HepG2 (cell line): ENCODE results near the gene CMTM4. TPM values are rescaled to one million over a fixed set of nuclear protein-coding genes. Genes with fewer than 3 reads are reported as not detected.
A peak's percentile ranks its signal among the peaks of the same experiment; 100 is the strongest.

Source experiments
- ARNT2 ChIP-seq: sonication (generic); formaldehyde crosslinking; IDR thresholded peaks from 2 replicates; pipeline ENCODE4 v1.8.0; 2022; ENCODE audit warnings: mild to moderate bottlenecking, low read depth, missing genetic modification reagents, moderate library complexity
- CHD4 ChIP-seq: fragments of 200-600 bp; sonication (generic); IDR thresholded peaks from 2 replicates; pipeline ENCODE4 v1.7.0; 2017; ENCODE audit warnings: mild to moderate bottlenecking, low read length, borderline replicate concordance
- DMAP1 ChIP-seq: IDR thresholded peaks from 2 replicates; pipeline ENCODE4 v1.6.1; 2016
- GATAD1 ChIP-seq: IDR thresholded peaks from 2 replicates; pipeline ENCODE4 v1.6.1; 2016; ENCODE audit warnings: missing genetic modification reagents, missing compliant biosample characterization
- HMG20B ChIP-seq: conservative IDR thresholded peaks from 2 replicates; pipeline ENCODE4 v1.6.1; 2016; ENCODE audit warnings: missing genetic modification reagents, missing compliant biosample characterization
- HMGXB4 ChIP-seq, 2 experiments: sonication (generic) in 1 of 2; formaldehyde crosslinking in 1 of 2; IDR thresholded peaks; 2 replicates each; pipeline versions ENCODE4 v1.4.0 to v1.6.1; 2018 to 2020; ENCODE audit warnings: missing genetic modification reagents in 2 of 2, borderline replicate concordance in 1 of 2, low read depth in 1 of 2, mild to moderate bottlenecking in 1 of 2, missing biosample characterization in 1 of 2
- HOXA3 ChIP-seq: sonication (generic); formaldehyde crosslinking; IDR thresholded peaks from 2 replicates; pipeline ENCODE4 v1.5.0; 2020; ENCODE audit warnings: missing genetic modification reagents
- HOXA7 ChIP-seq: sonication (generic); formaldehyde crosslinking; IDR thresholded peaks from 2 replicates; pipeline ENCODE4 v1.8.1; 2022; ENCODE audit warnings: mild to moderate bottlenecking, missing genetic modification reagents, moderate library complexity
- KAT8 ChIP-seq: IDR thresholded peaks from 2 replicates; pipeline ENCODE4 v1.6.1; 2016; ENCODE audit warnings: missing genetic modification reagents, missing compliant biosample characterization
- KDM5B ChIP-seq: sonication (generic); formaldehyde crosslinking; IDR thresholded peaks from 2 replicates; pipeline ENCODE4 v1.4.0; 2020; ENCODE audit warnings: missing genetic modification reagents, mild to moderate bottlenecking, borderline replicate concordance
- KLF11 ChIP-seq: IDR thresholded peaks from 2 replicates; pipeline ENCODE4 v1.6.1; 2016; ENCODE audit warnings: missing compliant biosample characterization
- NCOA1 ChIP-seq: sonication (generic); formaldehyde crosslinking; IDR thresholded peaks from 2 replicates; pipeline ENCODE4 v1.9.0; 2021; ENCODE audit warnings: missing genetic modification reagents
- PHF21A ChIP-seq: sonication (generic); formaldehyde crosslinking; IDR thresholded peaks from 2 replicates; pipeline ENCODE4 v1.5.0; 2020; ENCODE audit warnings: mild to moderate bottlenecking, missing genetic modification reagents
- RAD51 ChIP-seq: fragments of 450-650 bp; IDR thresholded peaks from 2 replicates; pipeline ENCODE4 v1.6.1; 2016; ENCODE audit warnings: borderline replicate concordance
- RBM22 ChIP-seq: fragments of 200-400 bp; formaldehyde crosslinking; optimal IDR thresholded peaks from 2 replicates; pipeline ENCODE3; 2017; ENCODE audit warnings: mild to moderate bottlenecking, low read length, moderate library complexity
- RELA ChIP-seq: sonication (generic); formaldehyde crosslinking; IDR thresholded peaks from 2 replicates; pipeline ENCODE4 v1.4.0; 2020; ENCODE audit warnings: missing genetic modification reagents
- REST ChIP-seq, 2 experiments: IDR thresholded peaks; 2 replicates each; pipeline ENCODE4 v1.6.1; 2011 to 2012; ENCODE audit warnings: low read length in 2 of 2, borderline replicate concordance in 1 of 2, low read depth in 1 of 2, mild to moderate bottlenecking in 1 of 2, moderate library complexity in 1 of 2
- RFX3 ChIP-seq: IDR thresholded peaks from 2 replicates; pipeline ENCODE4 v1.6.1; 2016; ENCODE audit warnings: missing biosample characterization, missing genetic modification reagents
- RXRA ChIP-seq: sonication (generic); formaldehyde crosslinking; IDR thresholded peaks from 2 replicates; pipeline ENCODE4 v1.5.1; 2020; ENCODE audit warnings: missing genetic modification reagents
- SMC3 ChIP-seq: IDR thresholded peaks from 2 replicates; pipeline ENCODE4 v1.6.1; 2011; ENCODE audit warnings: low read length, improper control_type of control experiment
- STAG1 ChIP-seq: sonication (generic); formaldehyde crosslinking; IDR thresholded peaks from 2 replicates; pipeline ENCODE4 v1.4.0; 2020; ENCODE audit warnings: missing genetic modification reagents
- TARDBP ChIP-seq: sonication (generic); formaldehyde crosslinking; IDR thresholded peaks from 2 replicates; pipeline ENCODE4 v1.8.0; 2022; ENCODE audit warnings: mild to moderate bottlenecking, missing genetic modification reagents
- XRCC5 ChIP-seq: fragments of 200-400 bp; formaldehyde crosslinking; optimal IDR thresholded peaks from 2 replicates; pipeline ENCODE3; 2017; ENCODE audit warnings: mild to moderate bottlenecking, low read length
- ZNF17 ChIP-seq: sonication (generic); formaldehyde crosslinking; IDR thresholded peaks from 2 replicates; pipeline ENCODE4 v1.5.0; 2020; ENCODE audit warnings: mild to moderate bottlenecking, missing genetic modification reagents
- ZNF556 ChIP-seq: sonication (generic); formaldehyde crosslinking; IDR thresholded peaks from 2 replicates; pipeline ENCODE4 v1.4.0; 2020; ENCODE audit warnings: mild to moderate bottlenecking, missing genetic modification reagents, borderline replicate concordance
- ZNF607 ChIP-seq: sonication (generic); formaldehyde crosslinking; IDR thresholded peaks from 2 replicates; pipeline ENCODE4 v1.5.1; 2020; ENCODE audit warnings: missing genetic modification reagents, mild to moderate bottlenecking, borderline replicate concordance
- polyA plus RNA-seq, 8 experiments: library from polyadenylated mRNA; depleted of rRNA in 3 of 8; stranded (reverse) in 7 of 8; unstranded in 1 of 8; fragments of >200 nt; fragmentation: Illumina TruSeq in 4 of 8; extraction: Trizol in 4 of 8; gene quantifications; 2 replicates each; pipeline versions ENCODE4 v1.2.1 to v1.2.3, GENCODE V29; 2011 to 2016; ENCODE audit warnings: low read depth in 4 of 8, missing spikeins in 1 of 8, mixed read lengths in 1 of 8; ENCODE audit not compliant: insufficient read depth in 1 of 8
- total RNA-seq, 5 experiments: library from RNA; depleted of rRNA; stranded (reverse); fragments of >200 nt; fragmentation: Illumina TruSeq; extraction: Trizol; gene quantifications; 2 replicates each; pipeline ENCODE4 v1.2.3, GENCODE V29; 2016; ENCODE audit warnings: low read depth in 1 of 5

Gene CMTM4
- total and polyA plus RNA-seq, 2 of the 13 experiments (the other 11 are each of a cell fraction or from before 2014, with no cell fraction given) = 32.0 to 36.3 TPM

GRCh38 chr16:66650707-66651473, 45.7 kb downstream of the CMTM4 start (continued):
- no peak for TF ChIP-seq REST (IDR thresholded peaks at IDR 0.05; ENCODE audit: borderline replicate concordance in 1 of 2, low read depth in 1 of 2, low read length in 2 of 2)
- no peak; the same call in 1 of the 2 replicates for TF ChIP-seq TARDBP (CRISPR knock-in tag)
- no peak for TF ChIP-seq ARNT2
- TF ChIP-seq HMGXB4 (CRISPR knock-in tag; IDR thresholded peaks at IDR 0.05; ENCODE audit: borderline replicate concordance in 1 of 2, low read depth in 1 of 2) = peak; percentile 35 to 82; a peak in 3 of 4 replicates
- TF ChIP-seq XRCC5 = peak; percentile 97
- TF ChIP-seq HMG20B (CRISPR knock-in tag) = 0 out of 2 replicates have a peak, but pooled peaks have one; percentile 33
- no peak for TF ChIP-seq RAD51
- no peak for TF ChIP-seq RELA (CRISPR knock-in tag)
- TF ChIP-seq DMAP1 = peak; percentile 30; the same call in 1 of the 2 replicates
- peak; percentile 50; the same call in 1 of the 2 replicates for TF ChIP-seq SMC3
- TF ChIP-seq RBM22 = no peak
- TF ChIP-seq KDM5B (CRISPR knock-in tag) = peak; percentile 43; the same call in 1 of the 2 replicates
- no peak for TF ChIP-seq ZNF556 (CRISPR knock-in tag)
- TF ChIP-seq NCOA1 (CRISPR knock-in tag) = no peak
- peak; percentile 72; the same call in 1 of the 2 replicates for TF ChIP-seq KLF11 (CRISPR knock-in tag)
- TF ChIP-seq HOXA3 = no peak
- TF ChIP-seq CHD4 = no peak
- peak; percentile 57 for TF ChIP-seq RFX3 (CRISPR knock-in tag)
- peak; percentile 72 for TF ChIP-seq STAG1
- TF ChIP-seq KAT8 (CRISPR knock-in tag) = peak; percentile 56; the same call in 1 of the 2 replicates
- peak; percentile 41; the same call in 1 of the 2 replicates for TF ChIP-seq GATAD1
- 0 out of 2 replicates have a peak, but pooled peaks have one; percentile 21 for TF ChIP-seq RXRA (CRISPR knock-in tag)
- 0 out of 2 replicates have a peak, but pooled peaks have one; percentile 37 for TF ChIP-seq ZNF607 (CRISPR knock-in tag)
- TF ChIP-seq ZNF17 = no peak
- TF ChIP-seq PHF21A (CRISPR knock-in tag) = 0 out of 2 replicates have a peak, but pooled peaks have one; percentile 22
- no peak for TF ChIP-seq HOXA7 (CRISPR knock-in tag)
